ENCODE data around the gene MACF1.

MACF1 gene

DNA sequence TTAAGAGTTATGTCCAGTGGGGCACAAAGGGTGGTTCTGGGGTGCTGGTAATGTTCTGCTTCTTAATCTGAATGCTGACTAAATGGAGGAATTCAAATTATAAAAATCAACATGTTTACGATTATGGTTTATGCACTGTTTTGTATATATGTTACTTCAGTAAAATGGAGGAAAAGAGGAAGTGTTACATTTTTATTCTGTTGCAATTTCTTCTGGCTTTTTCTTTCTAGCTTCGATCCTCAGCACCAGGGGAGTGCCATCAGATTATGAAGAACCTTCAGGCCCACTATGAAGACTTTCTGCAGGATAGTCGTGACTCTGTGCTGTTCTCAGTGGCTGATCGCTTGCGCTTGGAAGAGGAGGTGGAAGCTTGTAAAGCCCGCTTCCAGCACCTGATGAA is 105.5 kb downstream of the MACF1 start:
- DNase-seq (ENCODE audit: low read depth in 2 of 2) = no peak

GRCh38 chr1:39310691-39311090 is 106.2 kb downstream of the MACF1 start:
- DNase-seq (ENCODE audit: low read depth in 2 of 2) = no peak

GRCh38 chr1:39317111-39317510 is 112.6 kb downstream of the MACF1 start:
- DNase-seq (ENCODE audit: low read depth in 2 of 2) = no peak

DNA sequence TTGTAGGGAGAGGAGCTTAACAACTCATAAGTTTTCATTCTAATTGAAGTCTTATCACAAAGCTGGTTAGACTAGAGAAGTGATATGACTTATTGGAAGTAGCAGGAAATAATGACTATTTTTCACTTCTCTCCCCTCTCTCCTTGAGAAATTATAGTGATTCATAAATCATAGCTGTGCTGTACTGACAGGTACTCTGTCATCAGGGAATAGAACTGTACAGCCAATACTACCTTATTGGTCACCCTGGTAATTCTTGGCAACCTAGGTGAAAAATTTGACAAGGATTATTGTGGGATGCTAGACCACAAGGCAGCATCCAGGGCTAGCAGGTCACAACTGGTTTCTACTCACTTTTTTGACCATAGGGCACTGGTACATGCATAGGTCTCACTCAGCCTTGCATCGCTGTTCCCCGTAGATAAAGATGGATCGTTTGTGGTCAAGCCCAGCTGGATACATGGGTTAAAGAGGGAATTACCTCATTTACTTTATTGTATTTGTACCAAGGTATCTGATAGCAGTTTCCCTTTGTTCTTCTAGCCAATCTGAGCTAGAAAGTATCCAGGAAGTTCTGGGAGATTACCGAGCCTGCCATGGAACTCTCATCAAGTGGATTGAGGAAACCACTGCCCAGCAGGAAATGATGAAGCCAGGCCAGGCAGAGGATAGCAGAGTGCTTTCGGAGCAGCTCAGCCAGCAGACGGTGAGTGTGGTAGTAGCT is 113.6 kb downstream of the MACF1 start:
- no peak for DNase-seq (ENCODE audit: low read depth in 2 of 2)

DNA sequence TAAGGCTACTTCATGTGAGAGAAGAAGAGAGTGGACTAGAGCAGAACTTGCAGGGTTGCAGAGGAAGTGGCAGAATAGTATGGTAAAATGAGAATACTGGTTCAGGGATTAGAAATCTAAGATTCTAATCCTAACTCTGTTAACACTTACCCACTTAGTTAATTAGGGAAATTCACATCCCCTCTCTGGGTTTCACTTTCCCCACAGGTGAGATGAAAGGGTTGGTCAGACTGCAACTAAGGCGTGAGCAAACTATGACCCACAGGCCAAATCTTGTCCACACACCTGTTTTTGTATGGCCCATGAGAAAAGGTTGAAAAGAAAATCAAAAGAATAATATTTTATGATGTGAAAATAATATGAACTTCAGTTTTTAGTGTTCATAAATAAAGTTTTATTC is 117.5 kb downstream of the MACF1 start:
- DNase-seq (ENCODE audit: low read depth in 2 of 2) = no peak

DNA sequence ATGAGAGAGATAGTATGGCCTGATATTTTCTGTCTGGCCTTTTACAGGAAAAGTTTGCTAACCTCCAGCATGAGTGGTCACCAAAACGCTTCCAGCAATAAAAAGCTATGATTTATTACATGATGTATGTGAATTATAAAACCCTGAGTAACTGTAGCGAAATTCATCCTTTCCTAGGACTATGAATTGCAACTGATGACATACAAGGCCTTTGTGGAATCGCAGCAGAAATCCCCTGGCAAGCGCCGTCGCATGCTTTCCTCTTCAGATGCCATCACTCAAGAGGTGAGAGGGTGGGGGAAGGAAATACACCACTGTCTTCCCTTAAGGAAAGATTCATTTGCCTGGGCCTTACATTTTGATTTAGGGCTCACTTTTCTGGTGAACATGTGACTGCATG is 117.9 kb downstream of the MACF1 start:
- no peak for DNase-seq (ENCODE audit: low read depth in 2 of 2)

- DNase-seq (ENCODE audit: low read depth in 2 of 2) = no peak
Observed at GRCh38 chr1:39324888-39325287, 120.4 kb downstream of the MACF1 start.

DNA sequence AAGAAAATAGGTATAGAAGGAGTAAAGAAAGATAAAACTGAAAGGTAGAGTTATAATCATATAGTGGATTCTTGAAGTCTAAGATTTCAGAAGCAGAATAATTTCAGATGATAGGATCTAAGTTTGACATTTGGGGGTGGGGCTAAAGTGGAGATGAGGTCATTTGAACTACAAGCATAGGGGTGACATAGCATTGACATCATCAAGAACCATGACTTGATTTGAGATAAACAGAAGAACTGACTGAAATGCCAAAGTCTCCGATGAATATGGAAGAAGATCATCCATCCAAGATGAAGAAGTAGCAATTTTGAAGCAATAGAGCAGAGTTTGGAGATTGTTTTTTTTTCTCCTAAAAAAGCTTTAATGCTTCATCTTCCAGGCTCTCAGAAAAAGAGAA is 122.3 kb downstream of the MACF1 start:
- DNase-seq (ENCODE audit: low read depth in 2 of 2) = no peak

GRCh38 chr1:39328095-39328494 is 123.6 kb downstream of the MACF1 start:
- no peak for DNase-seq (ENCODE audit: low read depth in 2 of 2)

GRCh38 chr1:39328586-39329121 is 124.2 kb downstream of the MACF1 start:
- no peak for DNase-seq (ENCODE audit: low read depth in 2 of 2)

- no peak for DNase-seq (ENCODE audit: low read depth in 2 of 2)
Observed at GRCh38 chr1:39331647-39332046, 127.2 kb downstream of the MACF1 start.

DNA sequence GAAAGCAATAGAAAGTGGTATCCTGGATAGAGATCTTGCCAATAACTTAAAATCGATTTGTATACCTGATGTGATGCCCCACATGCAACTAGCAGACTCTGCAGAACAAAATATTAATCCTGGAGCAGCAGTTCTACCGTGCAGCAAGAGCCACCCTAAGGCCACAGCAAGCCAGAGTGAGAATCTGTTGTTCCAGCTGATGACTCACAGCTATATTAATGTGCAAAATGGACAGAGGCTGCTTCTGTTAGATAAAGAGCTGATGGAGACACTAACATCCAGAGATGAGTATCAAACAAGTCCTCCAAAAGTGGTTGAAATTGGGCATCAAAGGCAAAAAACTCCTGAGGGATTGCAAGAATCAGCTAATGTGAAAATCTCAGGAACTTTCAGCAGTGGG is 127.8 kb downstream of the MACF1 start:
- no peak for DNase-seq (ENCODE audit: low read depth in 2 of 2)

GRCh38 chr1:39332828-39333227 is 128.3 kb downstream of the MACF1 start:
- DNase-seq (ENCODE audit: low read depth in 2 of 2) = no peak

DNA sequence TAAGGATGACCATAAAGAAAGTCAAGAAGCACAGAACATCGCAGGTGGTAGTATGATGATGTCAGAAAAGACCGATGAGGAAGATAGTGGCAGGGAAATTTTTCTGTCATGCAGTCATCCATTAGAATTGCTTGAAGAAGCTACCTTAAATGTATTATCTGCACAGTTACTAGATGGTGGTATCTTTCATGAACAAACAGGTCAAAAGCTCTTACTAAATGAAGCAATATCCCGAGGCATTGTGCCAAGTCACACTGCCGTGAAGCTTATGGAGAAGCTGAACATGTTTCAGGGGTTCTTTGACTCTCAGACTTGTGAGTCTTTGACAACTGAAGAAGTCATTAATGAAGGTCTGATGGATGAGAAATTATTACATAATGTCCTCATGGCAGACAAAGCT is 128.8 kb downstream of the MACF1 start:
- no peak for DNase-seq (ENCODE audit: low read depth in 2 of 2)

- no peak for DNase-seq (ENCODE audit: low read depth in 2 of 2)
Observed at GRCh38 chr1:39335216-39335615, 130.7 kb downstream of the MACF1 start.

DNA sequence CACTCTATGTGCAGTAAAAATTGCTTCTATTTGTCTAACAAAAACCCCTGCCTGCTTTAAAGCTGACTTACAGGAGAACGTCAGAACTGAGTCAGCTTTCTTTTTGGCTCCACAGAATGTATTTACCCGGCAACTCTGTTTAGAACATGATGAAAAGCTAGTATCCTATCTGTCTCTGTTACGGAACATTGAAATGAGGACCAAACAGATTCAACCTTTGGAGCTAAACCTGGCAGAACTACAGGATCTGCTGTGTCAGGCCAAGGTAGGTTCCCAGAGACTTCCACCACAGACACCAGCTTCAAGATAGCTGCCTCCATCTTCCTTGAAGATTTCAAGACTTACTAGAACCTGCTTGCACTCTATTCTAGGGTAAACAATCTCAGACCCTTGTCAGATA is 132.6 kb downstream of the MACF1 start:
- no peak for DNase-seq (ENCODE audit: low read depth in 2 of 2)

GRCh38 chr1:39342776-39343175 is 138.3 kb downstream of the MACF1 start:
- no peak for DNase-seq (ENCODE audit: low read depth in 2 of 2)

DNA sequence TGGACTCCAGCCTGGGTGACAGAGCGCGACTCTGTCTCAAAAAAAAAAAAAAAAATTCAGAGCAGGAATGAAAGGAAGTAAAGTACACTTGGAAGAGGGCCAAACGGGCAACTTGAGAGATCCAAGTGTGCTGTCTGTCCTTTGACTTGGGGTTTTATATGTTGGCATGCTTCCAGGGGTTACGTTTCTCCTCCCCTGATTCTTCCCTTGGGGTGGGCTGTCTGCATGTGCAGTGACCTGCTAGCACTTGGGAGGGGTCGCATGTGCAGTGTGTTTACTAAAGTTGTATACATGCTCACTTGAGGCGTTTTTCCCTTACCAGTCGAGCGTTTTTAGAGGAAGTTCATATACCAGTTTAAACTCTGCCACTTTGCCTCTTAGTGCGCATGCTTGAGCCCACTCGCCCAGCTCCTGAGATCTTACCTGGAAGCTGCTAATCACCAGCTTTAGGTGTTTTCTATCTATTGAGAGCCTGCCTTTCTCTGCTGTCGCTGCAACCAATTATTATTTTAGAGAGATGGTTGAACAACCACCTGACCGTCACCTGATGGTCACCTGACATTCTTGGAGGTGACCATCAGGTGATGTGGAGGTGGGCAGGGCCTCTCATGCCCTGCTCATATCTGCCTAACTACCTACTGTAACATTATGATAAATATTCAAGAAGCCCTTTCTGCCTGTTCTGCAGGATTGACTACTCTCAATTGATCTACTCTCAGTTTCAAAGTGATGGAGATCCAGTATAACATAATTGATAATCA is 140.1 kb downstream of the MACF1 start:
- DNase-seq (ENCODE audit: low read depth in 2 of 2) = no peak

DNA sequence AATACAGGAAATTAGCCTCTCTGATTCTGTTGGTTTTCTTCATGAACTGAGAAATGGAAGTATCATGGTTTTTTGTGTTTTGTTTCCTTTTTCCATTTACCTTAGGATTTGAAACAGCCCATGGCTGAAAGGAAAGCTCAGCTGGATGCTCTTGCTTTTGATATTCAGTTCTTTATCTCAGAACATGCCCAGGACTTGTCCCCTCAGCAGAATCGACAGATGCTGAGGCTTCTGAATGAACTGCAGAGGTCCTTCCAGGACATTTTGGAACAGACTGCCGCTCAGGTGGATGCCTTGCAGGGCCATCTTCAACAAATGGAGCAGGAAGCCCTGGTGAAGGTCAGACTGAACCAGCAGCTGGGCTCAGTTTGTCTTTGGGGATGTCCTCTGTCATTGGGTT is 142.4 kb downstream of the MACF1 start:
- DNase-seq (ENCODE audit: low read depth in 2 of 2) = no peak

- DNase-seq (ENCODE audit: low read depth in 2 of 2) = no peak
Observed at GRCh38 chr1:39348278-39348677, 143.8 kb downstream of the MACF1 start.

DNA sequence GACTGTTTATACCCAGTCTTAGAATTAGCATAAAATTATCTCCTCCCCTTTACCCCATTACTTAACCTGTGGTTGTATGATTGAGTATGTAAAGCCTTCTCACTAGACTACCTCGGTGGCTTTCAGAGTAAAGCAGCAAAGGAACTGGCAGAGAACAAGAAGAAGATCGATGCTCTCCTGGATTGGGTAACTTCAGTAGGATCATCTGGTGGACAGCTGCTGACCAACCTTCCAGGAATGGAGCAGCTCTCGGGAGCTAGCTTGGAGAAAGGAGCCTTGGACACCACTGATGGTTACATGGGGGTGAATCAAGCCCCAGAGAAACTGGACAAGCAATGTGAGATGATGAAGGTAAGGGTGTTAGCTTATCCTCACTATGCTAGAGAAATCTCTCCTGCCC is 148.4 kb downstream of the MACF1 start:
- DNase-seq (ENCODE audit: low read depth in 2 of 2) = no peak

GRCh38 chr1:39354572-39354971 is 150.1 kb downstream of the MACF1 start:
- DNase-seq (ENCODE audit: low read depth in 2 of 2) = no peak

GRCh38 chr1:39358491-39358890 is 154.0 kb downstream of the MACF1 start:
- DNase-seq (ENCODE audit: low read depth in 2 of 2) = no peak

All from stimulated activated CD8-positive, alpha-beta memory T cell treated with anti-CD3 and anti-CD28 coated beads, Interleukin-7, amount 100 ng/mL, for 1 hour (primary cell).